B cell (primary cell): ENCODE results near the gene THNSL1. TPM values are rescaled to one million over a fixed set of nuclear protein-coding genes. Genes with fewer than 3 reads are reported as not detected.

Experiments
- ATAC-seq: fragments of 200-7000 bp; cut with Tn5 transposase; one replicate; pipeline ENCODE4 v1.10.0; 2021; ENCODE audit warnings: low read depth, mild to moderate bottlenecking, moderate number of reproducible peaks, moderate library complexity
- CTCF ChIA-PET: fragments of 350-600 bp; sonication (Branson Sonifier 250); formaldehyde crosslinking; loops from one replicate; lab custom pipeline; 2021; ENCODE audit warnings: antibody characterized with exemption, inconsistent platforms; lab: Charles Lee
- POLR2A ChIA-PET: fragments of 350-600 bp; sonication (Branson Sonifier 250); formaldehyde crosslinking; loops from one replicate; lab custom pipeline; 2021; ENCODE audit warnings: antibody characterized with exemption; lab: Charles Lee
- DNase-seq: peaks from one replicate; pipeline ENCODE4 v3.0.0; 2013
- H2AFZ ChIP-seq: 2 replicates; pipeline ENCODE4 v1.6.1; 2012; ENCODE audit warnings: mild to moderate bottlenecking, low read depth, low read length; ENCODE audit not compliant: insufficient read depth, poor library complexity, severe bottlenecking
- H3K27ac ChIP-seq, 2 donors: 1 replicate in 1 of 2; 2 replicates in 1 of 2; pipeline ENCODE4 v1.5.1; 2012 to 2013; ENCODE audit warnings: low read length in 2 of 2, mild to moderate bottlenecking in 2 of 2, moderate library complexity in 1 of 2
- H3K27me3 ChIP-seq, 4 experiments: fragments of 200-600 bp in 1 of 4; sonication (generic) in 1 of 4; replicated peaks in 1 of 4; 1 replicate in 2 of 4; 2 replicates in 2 of 4; pipeline versions ENCODE4 v1.6.1 to v1.7.0; 2013 to 2016; ENCODE audit warnings: low read length in 3 of 4, mild to moderate bottlenecking in 2 of 4, mixed read lengths in 1 of 4, moderate library complexity in 1 of 4; ENCODE audit not compliant: insufficient read depth in 4 of 4, control insufficient read depth in 3 of 4; ENCODE audit errors: control extremely low read depth in 1 of 4
- H3K36me3 ChIP-seq, 2 experiments: replicated peaks in 1 of 2; 1 replicate in 1 of 2; 2 replicates in 1 of 2; pipeline versions ENCODE4 v1.6.1 to v1.7.1; 2013; ENCODE audit warnings: low read length in 1 of 2; ENCODE audit not compliant: insufficient read depth in 2 of 2, control insufficient read depth in 1 of 2; ENCODE audit errors: control extremely low read depth in 1 of 2, extremely low read depth in 1 of 2
- H3K4me1 ChIP-seq, 2 donors: fragments of 200-600 bp in 1 of 2; sonication (generic) in 1 of 2; 1 replicate in 1 of 2; 2 replicates in 1 of 2; pipeline versions ENCODE4 v1.5.1 to v1.6.1; 2013 to 2017; ENCODE audit warnings: low read length in 2 of 2; ENCODE audit not compliant: control insufficient read depth in 2 of 2, insufficient read depth in 2 of 2
- H3K4me2 ChIP-seq: replicated peaks from 2 replicates; pipeline ENCODE3; 2012; ENCODE audit warnings: mild to moderate bottlenecking, low read depth, low read length; ENCODE audit not compliant: poor library complexity, severe bottlenecking
- H3K4me3 ChIP-seq, 5 experiments: fragments of 200-600 bp in 1 of 5; sonication (generic) in 1 of 5; 1 replicate in 3 of 5; 2 replicates in 2 of 5; pipeline versions ENCODE4 v1.5.1 to v1.7.0; 2011 to 2016; ENCODE audit warnings: low read length in 4 of 5, mild to moderate bottlenecking in 4 of 5, low read depth in 2 of 5, control low read depth in 1 of 5, moderate library complexity in 1 of 5; ENCODE audit not compliant: insufficient read depth in 1 of 5; ENCODE audit errors: control extremely low read depth in 1 of 5, extremely low read depth in 1 of 5
- H3K79me2 ChIP-seq: fragments of 200-600 bp; sonication (generic); one replicate; pipeline ENCODE4 v1.6.0; 2016; ENCODE audit warnings: low read length; ENCODE audit not compliant: control insufficient read depth, insufficient read depth
- H3K9ac ChIP-seq: fragments of 200-600 bp; sonication (generic); 2 replicates; pipeline ENCODE4 v1.6.1; 2017; ENCODE audit warnings: mild to moderate bottlenecking, low read length, moderate library complexity
- H3K9me3 ChIP-seq, 3 donors: one replicate each; pipeline versions ENCODE4 v1.6.1 to v1.7.1; 2013; ENCODE audit warnings: low read length in 2 of 3; ENCODE audit not compliant: control insufficient read depth in 2 of 3, insufficient read depth in 1 of 3; ENCODE audit errors: control extremely low read depth in 1 of 3
- H4K20me1 ChIP-seq: 2 replicates; pipeline ENCODE4 v1.6.0; 2012; ENCODE audit warnings: mild to moderate bottlenecking, low read length; ENCODE audit not compliant: insufficient read depth, control insufficient read depth, poor library complexity, severe bottlenecking
- H3K27ac Mint-ChIP-seq: one replicate; pipeline ENCODE4 v1.8.0; 2021; ENCODE audit warnings: mixed read lengths
- H3K27me3 Mint-ChIP-seq: one replicate; pipeline ENCODE4 v1.8.0; 2021; ENCODE audit warnings: mixed read lengths
- H3K4me1 Mint-ChIP-seq: one replicate; pipeline ENCODE4 v1.8.0; 2021; ENCODE audit warnings: mixed read lengths
- H3K4me3 Mint-ChIP-seq: one replicate; pipeline ENCODE4 v1.8.0; 2021; ENCODE audit warnings: mixed read lengths
- H3K9me3 Mint-ChIP-seq: one replicate; pipeline ENCODE4 v1.8.0; 2022; ENCODE audit warnings: mixed read lengths; ENCODE audit not compliant: insufficient read depth
- CTCF ChIP-seq: fragments of 200-600 bp; IDR thresholded peaks from one replicate; pipeline ENCODE4 v1.8.0; 2022; ENCODE audit warnings: antibody characterized with exemption, mild to moderate bottlenecking
- EZH2 ChIP-seq: IDR thresholded peaks from 2 replicates; pipeline ENCODE4 v1.6.1; 2012; ENCODE audit warnings: borderline replicate concordance, low read depth, mild to moderate bottlenecking, moderate library complexity, low read length; ENCODE audit not compliant: insufficient read depth, poor library complexity, severe bottlenecking
- WGBS: methylation state at CpG from one replicate; pipeline ENCODE4 v1.1.5; 2013; ENCODE audit warnings: missing lambda C conversion rate; ENCODE audit not compliant: insufficient coverage; 5-methylcytosine and 5-hydroxymethylcytosine counted together
- intact Hi-C: fragments of 100-400 bp; cut with micrococcal nuclease; formaldehyde crosslinking; loops from one replicate; pipeline ENCODE4 v1.10.0; 2022
- polyA plus RNA-seq: library from polyadenylated mRNA; depleted of rRNA; stranded (reverse); fragments of >200 nt; gene quantifications from 2 replicates; pipeline ENCODE4 v1.2.3, GENCODE V29; 2012
- total RNA-seq, 2 donors: library from RNA; stranded (reverse); fragments of 120-200 nt in 1 of 2; gene quantifications; 1 replicate in 1 of 2; 2 replicates in 1 of 2; pipeline versions ENCODE4 v1.2.3 to v1.2.4, GENCODE V29; 2013 to 2022

Gene THNSL1
- total and polyA plus RNA-seq, 2 donors (not counting 1 experiment from before 2014, with no cell fraction given), result 0.72 to 4.3 TPM

DNA sequence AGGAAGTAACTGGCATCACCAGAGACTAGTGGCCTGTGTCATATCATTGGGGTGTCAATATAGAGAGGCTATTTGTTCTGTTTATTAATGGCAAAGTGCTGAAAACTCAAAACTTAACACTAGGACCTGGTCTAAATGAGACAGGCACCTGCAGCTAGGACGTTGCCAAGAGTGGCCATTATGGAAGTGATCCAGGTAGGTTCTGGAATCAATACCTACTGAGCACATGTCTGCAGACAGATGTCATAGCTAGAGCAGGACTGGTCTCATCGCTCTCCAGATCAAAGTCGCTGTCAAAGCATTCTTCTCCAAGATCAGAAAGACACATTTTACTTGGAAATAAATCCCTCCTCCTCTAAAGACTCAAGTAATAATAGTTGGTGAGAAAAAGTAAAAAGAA lies 40.3 kb downstream of the THNSL1 start:
- Histone ChIP-seq H2AFZ (no peak overlapping the region), H3K79me2 (no peaks in the 10 kb centered on the region), H3K4me1 (no peaks in the 10 kb centered on the region), H3K9ac (no peak overlapping the region), H3K27me3 (no peaks in the 10 kb centered on the region), H3K27ac (no peak overlapping the region), H3K4me3 (no peak overlapping the region), H3K9me3 (no peaks in the 10 kb centered on the region), H3K4me2 (no peak overlapping the region), H3K36me3 (no peaks in the 10 kb centered on the region), H4K20me1 (no peaks in the 10 kb centered on the region)
- H3K4me1 Mint-ChIP-seq, result no peaks in the 10 kb centered on the region
- DNase-seq (no peak), ATAC-seq (no peak)
- intact Hi-C loops, result no loop called here
- H3K27me3 Mint-ChIP-seq, result peaks cover 3% of the 10 kb centered on the region
- H3K27ac Mint-ChIP-seq, result no peak overlapping the region
- 17% methylated on average over 1 of the region's 3 CpGs for WGBS
- H3K4me3 Mint-ChIP-seq, result no peak overlapping the region
- TF ChIP-seq EZH2, result no peak
- no peak for TF ChIP-seq CTCF
- ChIA-PET POLR2A (no interaction called here), CTCF (no interaction called here)
- H3K9me3 Mint-ChIP-seq, result no peaks in the 10 kb centered on the region

DNA sequence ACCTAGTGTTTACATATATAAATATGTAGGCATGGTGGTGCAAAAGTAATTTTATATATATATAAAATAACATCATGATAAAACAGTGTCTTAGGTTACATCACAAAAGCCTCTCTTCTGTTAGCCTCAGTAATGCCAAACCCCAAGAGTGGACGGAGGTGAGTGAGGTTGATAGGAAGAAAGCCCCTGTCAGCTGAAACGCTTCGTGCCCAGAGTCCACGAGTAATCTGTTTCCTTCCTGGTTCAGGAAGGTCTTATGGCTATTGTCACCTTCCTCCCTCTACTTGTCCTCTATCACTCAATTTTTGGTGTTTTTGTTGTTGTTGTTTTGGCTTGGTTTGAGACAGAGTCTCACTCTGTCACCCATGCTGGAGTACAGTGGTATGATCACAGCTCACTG lies 41.5 kb downstream of the THNSL1 start:
- Mint-ChIP-seq H3K9me3 (no peaks in the 10 kb centered on the region), H3K4me1 (no peaks in the 10 kb centered on the region), H3K4me3 (no peak overlapping the region), H3K27me3 (peaks cover 7% of the 10 kb centered on the region), H3K27ac (no peak overlapping the region)
- no peak for DNase-seq
- Histone ChIP-seq H3K9me3 (no peaks in the 10 kb centered on the region), H3K79me2 (no peaks in the 10 kb centered on the region), H3K4me3 (no peak overlapping the region), H3K4me2 (no peak overlapping the region), H2AFZ (no peak overlapping the region), H4K20me1 (no peaks in the 10 kb centered on the region), H3K27me3 (peaks cover 0 to 4% (median 0%) of the 10 kb centered on the region in 4 experiments), H3K27ac (no peak overlapping the region), H3K4me1 (no peaks in the 10 kb centered on the region), H3K9ac (no peak overlapping the region), H3K36me3 (no peaks in the 10 kb centered on the region)
- TF ChIP-seq CTCF (no peak), EZH2 (no peak)
- ChIA-PET CTCF (no interaction called here), POLR2A (no interaction called here)
- no CpG with 5 or more reads among the region's 4 CpGs for WGBS
- intact Hi-C loops, result no loop called here
- no peak for ATAC-seq
